HL-60 (cell line): ENCODE results near the gene THSD8.
A peak's percentile ranks its signal among the peaks of the same experiment; 100 is the strongest.
"Not testable (repeated sequence)": the region's sequence is repeated elsewhere in the genome, so short reads cannot be mapped to it uniquely, and the experiment has no call there.

Experiments
- DNase-seq, 2 experiments: peaks; one replicate each; pipeline ENCODE4 v3.0.0-alpha.2; 2010 to 2020; ENCODE audit warnings: low read depth in 1 of 2, low spot score in 1 of 2
- H3K27ac ChIP-seq: fragments of 250-450 bp; sonication (Bioruptor Pico); replicated peaks from 2 replicates; pipeline ENCODE4 v1.5.1; 2020; ENCODE audit warnings: mild to moderate bottlenecking, moderate library complexity
- H3K27me3 ChIP-seq: fragments of 250-450 bp; sonication (Bioruptor Pico); 2 replicates; pipeline ENCODE4 v1.5.1; 2021; ENCODE audit warnings: mild to moderate bottlenecking, moderate library complexity; ENCODE audit not compliant: insufficient read depth, poor library complexity, severe bottlenecking
- H3K4me3 ChIP-seq: replicated peaks from 2 replicates; pipeline ENCODE4 v1.5.1; 2011; ENCODE audit warnings: mild to moderate bottlenecking, control low read depth, low read length; ENCODE audit not compliant: insufficient read depth
- GABPA ChIP-seq: IDR thresholded peaks from 2 replicates; pipeline ENCODE4 v1.6.1; 2012; ENCODE audit warnings: low read depth
- POLR2AphosphoS5 ChIP-seq: IDR thresholded peaks from 2 replicates; pipeline ENCODE4 v1.6.1; 2012; ENCODE audit warnings: low read depth
- REST ChIP-seq: IDR thresholded peaks from 2 replicates; pipeline ENCODE4 v1.6.1; 2012; ENCODE audit warnings: low read depth; ENCODE audit not compliant: insufficient replicate concordance
- SPI1 ChIP-seq: IDR thresholded peaks from 2 replicates; pipeline ENCODE4 v1.6.1; 2012; ENCODE audit warnings: low read depth, mild to moderate bottlenecking, borderline replicate concordance
- TF ChIP-seq, protein P1 (sequence below): IDR thresholded peaks from one replicate; pipeline ENCODE4 v1.5.1; 2011; ENCODE audit warnings: low read length, control low read depth, inconsistent platforms; ENCODE audit not compliant: insufficient read depth

The THSD8 gene

DNA sequence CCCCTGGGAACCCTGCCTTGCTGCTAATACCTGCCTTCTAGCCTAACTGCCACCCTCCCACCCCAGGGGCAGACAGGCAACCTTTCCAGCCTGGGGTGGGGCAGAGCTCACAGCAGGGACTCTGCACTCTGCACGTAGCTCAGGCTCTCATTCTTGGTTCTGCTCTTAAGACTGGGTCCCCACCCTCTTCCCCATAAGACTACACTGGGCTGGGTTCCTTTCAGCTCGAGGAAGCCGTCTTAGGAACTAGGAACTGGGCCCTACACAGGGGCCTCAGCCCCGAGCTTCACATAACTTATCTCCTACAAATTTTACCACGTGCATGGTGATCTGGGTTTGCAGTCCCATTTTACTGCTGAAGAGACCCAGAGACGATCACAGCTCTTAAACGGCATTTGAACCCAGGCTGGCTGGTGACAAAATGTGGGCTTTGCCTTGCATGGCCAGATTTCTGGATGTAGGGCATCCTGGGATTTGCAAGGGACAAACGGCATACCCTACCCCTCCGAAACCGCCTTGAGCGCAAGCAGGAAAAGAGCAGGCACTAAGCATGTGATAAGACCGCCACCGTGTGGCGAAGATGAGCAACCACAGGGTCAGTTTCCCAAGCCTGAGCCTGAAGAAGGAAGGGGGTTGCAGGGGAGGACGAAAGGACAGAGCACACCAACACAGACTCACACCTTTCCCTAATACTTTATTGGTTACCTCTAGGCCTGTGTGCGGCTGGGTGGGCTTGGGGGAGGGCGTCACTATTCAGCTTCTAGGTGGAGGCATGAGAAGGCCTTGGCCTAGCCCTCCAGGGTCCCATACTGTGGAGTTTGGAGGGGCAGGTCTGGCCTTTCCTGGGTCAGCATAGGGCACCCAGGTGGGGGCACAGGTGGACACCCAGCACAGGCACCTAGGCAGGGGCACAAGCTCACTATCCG, 5.5 kb upstream of the THSD8 start:
- peak in 1 of 2 experiments; percentile 82 for DNase-seq
- Histone ChIP-seq H3K4me3 (no peak overlapping the region), H3K27ac (peak overlapping the region; percentile 14; the same call in 1 of the 2 replicates), H3K27me3 (no peaks in the 10 kb centered on the region)
- TF ChIP-seq REST (no peak), GABPA (no peak), SPI1 (no peak), POLR2AphosphoS5 (no peak)
- TF ChIP-seq, protein P1, sequence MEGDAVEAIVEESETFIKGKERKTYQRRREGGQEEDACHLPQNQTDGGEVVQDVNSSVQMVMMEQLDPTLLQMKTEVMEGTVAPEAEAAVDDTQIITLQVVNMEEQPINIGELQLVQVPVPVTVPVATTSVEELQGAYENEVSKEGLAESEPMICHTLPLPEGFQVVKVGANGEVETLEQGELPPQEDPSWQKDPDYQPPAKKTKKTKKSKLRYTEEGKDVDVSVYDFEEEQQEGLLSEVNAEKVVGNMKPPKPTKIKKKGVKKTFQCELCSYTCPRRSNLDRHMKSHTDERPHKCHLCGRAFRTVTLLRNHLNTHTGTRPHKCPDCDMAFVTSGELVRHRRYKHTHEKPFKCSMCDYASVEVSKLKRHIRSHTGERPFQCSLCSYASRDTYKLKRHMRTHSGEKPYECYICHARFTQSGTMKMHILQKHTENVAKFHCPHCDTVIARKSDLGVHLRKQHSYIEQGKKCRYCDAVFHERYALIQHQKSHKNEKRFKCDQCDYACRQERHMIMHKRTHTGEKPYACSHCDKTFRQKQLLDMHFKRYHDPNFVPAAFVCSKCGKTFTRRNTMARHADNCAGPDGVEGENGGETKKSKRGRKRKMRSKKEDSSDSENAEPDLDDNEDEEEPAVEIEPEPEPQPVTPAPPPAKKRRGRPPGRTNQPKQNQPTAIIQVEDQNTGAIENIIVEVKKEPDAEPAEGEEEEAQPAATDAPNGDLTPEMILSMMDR, result peak; percentile 95

GRCh38 chr19:12797141-12797587, 4.7 kb upstream of the THSD8 start:
- H3K27ac ChIP-seq, result no peak overlapping the region
- TF ChIP-seq REST, result no peak
- no peak for TF ChIP-seq POLR2AphosphoS5
- no peak for TF ChIP-seq GABPA
- TF ChIP-seq, protein P1, result no peak
- TF ChIP-seq SPI1, result no peak
- H3K4me3 ChIP-seq, result no peak overlapping the region
- no peak for DNase-seq
- peaks cover 1% of the 10 kb centered on the region for H3K27me3 ChIP-seq

- not testable (repeated sequence) for DNase-seq, H3K4me3 ChIP-seq, H3K27me3 ChIP-seq, H3K27ac ChIP-seq
These were observed 4.3 kb upstream of the THSD8 start for GRCh38 chr19:12797607-12798006.

GRCh38 chr19:12799742-12800465, 2.0 kb upstream of the THSD8 start:
- Histone ChIP-seq H3K4me3 (no peak overlapping the region), H3K27ac (no peak overlapping the region)
- no peak for DNase-seq

More at GRCh38 chr19:12799742-12800465, 2.0 kb upstream of the THSD8 start:
- H3K27me3 ChIP-seq, result peaks cover 6% of the 10 kb centered on the region
- TF ChIP-seq, protein P1, result no peak
- TF ChIP-seq GABPA (no peak), REST (no peak), SPI1 (no peak), POLR2AphosphoS5 (no peak)
